SU-DHL-6 (cell line): ENCODE measurements around the gene DSTN.

Experiments
- EZH2phosphoT487 ChIP-seq: fragments of 200-600 bp; sonication (generic), shearing (Covaris generic); conservative IDR thresholded peaks from 2 replicates; pipeline ENCODE4 v1.6.1; 2018; ENCODE audit warnings: mild to moderate bottlenecking, antibody characterized with exemption, low read length, moderate library complexity, mixed read lengths
- TF ChIP-seq, protein P1 (sequence below): fragments of 200-600 bp; sonication (generic); IDR thresholded peaks from one replicate; pipeline ENCODE4 v1.5.1; 2017; ENCODE audit warnings: antibody characterized with exemption, mild to moderate bottlenecking, low read length, moderate library complexity; ENCODE audit not compliant: insufficient read depth, poor library complexity, severe bottlenecking

DNA sequence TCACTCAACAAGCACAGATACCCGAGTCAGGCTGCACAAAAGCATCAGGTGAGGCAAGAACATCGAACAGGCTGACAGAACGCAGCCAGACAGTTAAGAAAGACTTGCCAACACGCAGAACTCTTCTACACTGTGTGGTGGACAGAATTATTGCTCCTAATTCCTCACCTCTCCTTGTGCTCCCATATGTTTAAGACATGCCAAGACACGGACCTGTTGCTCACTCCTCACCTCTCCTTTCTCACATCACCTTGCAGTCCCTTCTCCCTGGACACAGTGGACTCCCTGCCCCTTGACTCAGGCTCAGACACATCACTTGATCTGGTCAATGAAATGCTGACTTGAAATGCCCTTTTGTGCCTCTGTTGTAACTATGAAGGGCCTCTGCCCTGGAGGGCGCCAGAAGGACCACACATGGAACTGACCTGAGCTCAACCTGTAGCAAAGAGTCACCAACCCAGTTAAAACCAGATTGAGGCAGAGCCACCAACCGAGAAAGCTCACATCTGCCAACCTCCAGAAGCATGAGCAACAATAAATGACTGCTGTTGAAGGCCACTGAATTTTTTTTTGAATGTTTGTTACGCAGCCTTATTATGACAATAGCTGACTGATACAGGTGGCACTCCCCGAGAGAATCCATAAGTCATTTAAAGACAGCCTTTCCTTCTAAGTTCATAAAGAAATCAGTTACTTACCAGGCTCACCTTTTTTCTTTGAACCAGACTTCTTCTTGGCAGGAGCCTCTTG lies 88.2 kb downstream of the DSTN start:
- TF ChIP-seq, protein P1, sequence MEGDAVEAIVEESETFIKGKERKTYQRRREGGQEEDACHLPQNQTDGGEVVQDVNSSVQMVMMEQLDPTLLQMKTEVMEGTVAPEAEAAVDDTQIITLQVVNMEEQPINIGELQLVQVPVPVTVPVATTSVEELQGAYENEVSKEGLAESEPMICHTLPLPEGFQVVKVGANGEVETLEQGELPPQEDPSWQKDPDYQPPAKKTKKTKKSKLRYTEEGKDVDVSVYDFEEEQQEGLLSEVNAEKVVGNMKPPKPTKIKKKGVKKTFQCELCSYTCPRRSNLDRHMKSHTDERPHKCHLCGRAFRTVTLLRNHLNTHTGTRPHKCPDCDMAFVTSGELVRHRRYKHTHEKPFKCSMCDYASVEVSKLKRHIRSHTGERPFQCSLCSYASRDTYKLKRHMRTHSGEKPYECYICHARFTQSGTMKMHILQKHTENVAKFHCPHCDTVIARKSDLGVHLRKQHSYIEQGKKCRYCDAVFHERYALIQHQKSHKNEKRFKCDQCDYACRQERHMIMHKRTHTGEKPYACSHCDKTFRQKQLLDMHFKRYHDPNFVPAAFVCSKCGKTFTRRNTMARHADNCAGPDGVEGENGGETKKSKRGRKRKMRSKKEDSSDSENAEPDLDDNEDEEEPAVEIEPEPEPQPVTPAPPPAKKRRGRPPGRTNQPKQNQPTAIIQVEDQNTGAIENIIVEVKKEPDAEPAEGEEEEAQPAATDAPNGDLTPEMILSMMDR, result no peak
- TF ChIP-seq EZH2phosphoT487, result no peak
